Peyer's patch (tissue), 4 donors: ENCODE data around the gene ZNF275.

Source experiments
- CTCF ChIP-seq, 6 experiments: fragments of 450-650 bp in 4 of 6; fragments of 200-600 bp in 2 of 6; sonication (generic) in 1 of 6; IDR thresholded peaks; one replicate each; pipeline ENCODE4 v1.5.1; 2017 to 2019; ENCODE audit warnings: antibody characterized with exemption in 6 of 6, mild to moderate bottlenecking in 3 of 6, moderate library complexity in 1 of 6
- POLR2A ChIP-seq, 2 donors: fragments of 450-650 bp; IDR thresholded peaks; one replicate each; pipeline ENCODE4 v1.5.1; 2017; ENCODE audit warnings: antibody characterized with exemption in 2 of 2, mild to moderate bottlenecking in 2 of 2, moderate library complexity in 2 of 2

GRCh38 chrX:153371256-153371655 is 37.3 kb downstream of the ZNF275 start:
- TF ChIP-seq CTCF (IDR thresholded peaks at IDR 0.05) (no peak), POLR2A (IDR thresholded peaks at IDR 0.05) (no peak)
